ENCODE results near the gene ERG28. TPM values are rescaled to one million over a fixed set of nuclear protein-coding genes. Genes with fewer than 3 reads are reported as not detected.

The ERG28 gene
- total RNA-seq, 2 donors from 2014 or later, result 5.3 to 7.1 TPM

GRCh38 chr14:75646762-75647161, 13.9 kb downstream of the ERG28 start:
- no peaks in the 10 kb centered on the region for H3K9me3 ChIP-seq
- peaks cover 20% of the 10 kb centered on the region for H3K36me3 ChIP-seq
- no peak overlapping the region for H3K27ac ChIP-seq
- no peak overlapping the region for H3K4me3 ChIP-seq
- TF ChIP-seq CTCF (IDR thresholded peaks at IDR 0.05), result no peak
- no peaks in the 10 kb centered on the region for H3K27me3 ChIP-seq
- no peak for DNase-seq (ENCODE audit: low spot score)
- H3K4me1 ChIP-seq, result peaks cover 0 to 15% of the 10 kb centered on the region in 2 donors

DNA sequence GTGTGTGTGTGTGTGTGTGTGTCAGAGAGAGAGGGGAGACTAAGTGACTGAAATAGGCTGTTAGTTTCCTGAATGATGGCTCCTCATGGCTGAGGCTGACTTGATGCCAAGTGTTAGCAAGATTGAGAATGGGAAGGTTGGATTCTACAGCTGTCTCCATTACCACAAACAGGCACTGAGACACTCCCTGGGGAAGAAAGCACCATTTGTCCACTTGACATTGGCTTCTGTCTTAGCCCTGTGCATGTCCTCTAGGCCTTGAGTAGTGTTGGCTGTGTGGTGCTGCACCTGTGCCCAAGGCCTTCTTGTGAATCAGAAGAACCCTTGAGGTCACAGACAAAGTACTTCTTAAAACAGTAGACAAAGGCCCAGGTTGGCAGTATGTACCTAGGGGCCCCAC, 15.6 kb downstream of the ERG28 start:
- peaks cover 3% of the 10 kb centered on the region for H3K36me3 ChIP-seq
- no peak for TF ChIP-seq CTCF (IDR thresholded peaks at IDR 0.05)

DNA sequence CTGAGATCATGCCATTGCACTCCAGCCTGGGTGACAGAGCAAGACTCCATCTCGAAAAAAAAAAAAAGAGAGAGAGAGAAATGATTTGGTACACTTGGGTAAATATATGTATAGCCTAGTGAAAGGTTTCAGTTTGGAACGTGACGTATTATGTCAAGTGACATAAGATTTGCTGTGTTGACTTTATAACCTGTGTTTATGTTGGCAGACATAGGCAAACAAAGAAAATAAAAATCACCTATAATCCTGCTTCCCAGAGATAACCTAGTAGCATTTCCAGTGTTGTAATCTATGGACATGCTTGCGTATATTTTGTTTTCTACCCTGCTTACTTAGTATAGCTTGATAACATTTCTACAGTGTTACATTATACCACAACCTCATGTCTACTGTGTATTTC, 16.7 kb downstream of the ERG28 start:
- Histone ChIP-seq H3K27me3 (no peaks in the 10 kb centered on the region), H3K4me1 (peaks cover 0 to 15% of the 10 kb centered on the region in 2 donors), H3K9me3 (no peaks in the 10 kb centered on the region), H3K4me3 (no peak overlapping the region), H3K36me3 (no peaks in the 10 kb centered on the region), H3K27ac (no peak overlapping the region)
- no peak for TF ChIP-seq CTCF (IDR thresholded peaks at IDR 0.05)
- DNase-seq (ENCODE audit: low spot score), result no peak

More for the DNA sequence above, 15.6 kb downstream of the ERG28 start:
- H3K9me3 ChIP-seq, result no peaks in the 10 kb centered on the region
- peaks cover 0 to 15% of the 10 kb centered on the region in 2 donors for H3K4me1 ChIP-seq
- H3K27ac ChIP-seq, result no peak overlapping the region
- H3K27me3 ChIP-seq, result no peaks in the 10 kb centered on the region
- H3K4me3 ChIP-seq, result no peak overlapping the region
- DNase-seq (ENCODE audit: low spot score), result no peak

- Histone ChIP-seq H3K4me3 (no peak overlapping the region), H3K27me3 (no peaks in the 10 kb centered on the region), H3K9me3 (no peaks in the 10 kb centered on the region), H3K36me3 (no peaks in the 10 kb centered on the region), H3K4me1 (peaks cover 0 to 9% of the 10 kb centered on the region in 2 donors), H3K27ac (no peak overlapping the region)
- no peak for DNase-seq (ENCODE audit: low spot score)
- no peak for TF ChIP-seq CTCF (IDR thresholded peaks at IDR 0.05)
Measured at GRCh38 chr14:75640876-75641275, 19.8 kb downstream of the ERG28 start.

- Histone ChIP-seq H3K36me3 (no peaks in the 10 kb centered on the region), H3K4me3 (no peak overlapping the region), H3K9me3 (no peaks in the 10 kb centered on the region), H3K27ac (peak overlapping the region in 1 of 2 donors; percentile 2), H3K27me3 (no peaks in the 10 kb centered on the region), H3K4me1 (peaks cover 0 to 9% of the 10 kb centered on the region in 2 donors)
- DNase-seq (ENCODE audit: low spot score), result no peak
- no peak for TF ChIP-seq CTCF (IDR thresholded peaks at IDR 0.05)
Measured at GRCh38 chr14:75636100-75636692, 24.5 kb downstream of the ERG28 start.

DNA sequence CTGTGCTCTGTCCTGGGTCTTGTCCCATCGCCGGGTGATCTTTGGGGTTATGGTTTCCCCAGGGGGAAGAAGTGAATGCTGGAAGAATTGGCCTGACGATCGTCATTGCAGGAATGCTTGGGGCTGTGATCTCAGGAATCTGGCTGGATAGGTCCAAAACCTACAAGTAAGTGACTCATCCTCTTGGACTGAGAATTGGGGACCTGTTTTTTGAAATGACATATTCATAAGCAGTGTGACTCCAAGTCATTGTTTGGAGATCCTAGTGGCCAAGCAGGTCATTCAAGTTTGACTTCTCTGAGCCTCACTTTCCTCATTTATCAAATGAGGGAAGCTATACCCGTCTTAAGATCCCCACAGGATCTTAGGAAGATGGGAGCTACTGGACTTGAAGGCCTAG, 25.8 kb downstream of the ERG28 start:
- H3K27ac ChIP-seq, result no peak overlapping the region
- H3K4me1 ChIP-seq, result peaks cover 0 to 9% of the 10 kb centered on the region in 2 donors
- H3K27me3 ChIP-seq, result no peaks in the 10 kb centered on the region
- no peak for DNase-seq (ENCODE audit: low spot score)
- no peaks in the 10 kb centered on the region for H3K36me3 ChIP-seq
- no peak for TF ChIP-seq CTCF (IDR thresholded peaks at IDR 0.05)
- no peaks in the 10 kb centered on the region for H3K9me3 ChIP-seq
- no peak overlapping the region for H3K4me3 ChIP-seq
